A172 (cell line): ENCODE data around the gene CRKL. TPM values are rescaled to one million over a fixed set of nuclear protein-coding genes. Genes with fewer than 3 reads are reported as not detected.
"Not testable (repeated sequence)": the region's sequence is repeated elsewhere in the genome, so short reads cannot be mapped to it uniquely, and the experiment has no call there.

ENCODE experiments used
- DNase-seq: peaks from one replicate; pipeline ENCODE4 v3.0.0-alpha.2; 2015; ENCODE audit warnings: low spot score
- total RNA-seq: library from RNA; depleted of rRNA; stranded (reverse); fragments of >200 nt; shearing (Covaris generic); gene quantifications from 2 replicates; pipeline ENCODE4 v1.2.3, GENCODE V29; 2014

Gene CRKL
- total RNA-seq, 1 experiment from 2014 or later = 33.8 TPM

DNA sequence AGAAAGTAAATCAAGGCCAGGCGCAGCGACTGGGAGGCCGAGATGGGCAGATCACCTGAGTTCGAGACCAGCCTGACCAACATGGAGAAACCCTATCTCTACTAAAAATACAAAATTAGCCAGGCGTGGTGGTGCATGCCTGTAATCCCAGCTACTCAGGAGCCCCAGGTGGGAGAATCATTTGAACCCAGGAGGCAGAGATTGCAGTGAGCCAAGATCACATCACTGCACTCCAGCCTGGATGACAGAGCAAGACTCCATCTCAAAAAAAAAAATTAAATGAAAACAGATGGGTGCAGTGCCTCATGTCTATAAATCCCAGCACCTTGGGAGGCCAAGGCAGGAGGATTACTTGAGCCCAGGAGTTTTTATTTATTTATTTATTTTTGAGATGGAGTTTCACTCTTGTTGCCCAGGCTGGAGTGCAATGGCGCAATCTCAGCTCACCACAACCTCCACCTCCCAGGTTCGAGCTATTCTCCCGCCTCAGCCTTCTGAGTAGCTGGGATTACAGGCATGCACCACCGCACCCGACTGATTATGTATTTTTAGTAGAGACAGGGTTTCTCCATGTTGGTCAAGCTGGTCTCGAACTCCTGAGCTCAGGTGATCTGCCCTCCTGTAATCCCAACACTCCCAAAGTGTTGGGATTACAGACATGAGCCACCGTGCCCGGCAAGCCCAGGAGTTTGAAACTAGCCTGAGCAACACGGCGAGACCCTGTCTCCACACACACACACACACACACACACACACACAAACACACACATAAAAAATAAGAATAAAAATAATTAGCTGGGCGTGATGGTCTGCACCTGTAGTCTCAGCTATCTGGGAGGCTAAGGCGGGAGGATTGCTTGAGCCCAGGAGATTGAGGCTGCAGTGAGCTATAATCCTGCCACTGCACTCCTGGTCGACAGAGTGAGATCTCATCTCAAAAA, 15.8 kb upstream of the CRKL start:
- DNase-seq = not testable (repeated sequence)

DNA sequence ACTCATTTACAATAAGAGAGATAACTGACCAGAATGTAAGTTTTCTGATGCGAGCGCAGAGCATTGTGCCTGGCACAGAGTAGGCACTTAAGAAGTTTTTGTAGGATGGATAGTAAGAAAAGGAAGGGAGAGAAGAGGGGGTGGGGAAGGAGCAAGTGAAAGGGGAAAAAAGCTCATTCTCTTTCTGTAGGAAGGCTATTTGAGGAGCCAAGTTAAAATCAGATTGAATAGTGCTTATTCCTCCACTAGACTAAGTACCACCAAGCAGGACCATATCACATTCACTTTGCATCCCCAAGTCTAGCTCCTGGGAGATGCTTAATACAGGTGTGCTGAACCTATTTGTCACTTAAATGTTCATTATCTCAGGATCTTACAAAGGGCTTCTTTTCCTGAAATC, 14.1 kb upstream of the CRKL start:
- no peak for DNase-seq

DNA sequence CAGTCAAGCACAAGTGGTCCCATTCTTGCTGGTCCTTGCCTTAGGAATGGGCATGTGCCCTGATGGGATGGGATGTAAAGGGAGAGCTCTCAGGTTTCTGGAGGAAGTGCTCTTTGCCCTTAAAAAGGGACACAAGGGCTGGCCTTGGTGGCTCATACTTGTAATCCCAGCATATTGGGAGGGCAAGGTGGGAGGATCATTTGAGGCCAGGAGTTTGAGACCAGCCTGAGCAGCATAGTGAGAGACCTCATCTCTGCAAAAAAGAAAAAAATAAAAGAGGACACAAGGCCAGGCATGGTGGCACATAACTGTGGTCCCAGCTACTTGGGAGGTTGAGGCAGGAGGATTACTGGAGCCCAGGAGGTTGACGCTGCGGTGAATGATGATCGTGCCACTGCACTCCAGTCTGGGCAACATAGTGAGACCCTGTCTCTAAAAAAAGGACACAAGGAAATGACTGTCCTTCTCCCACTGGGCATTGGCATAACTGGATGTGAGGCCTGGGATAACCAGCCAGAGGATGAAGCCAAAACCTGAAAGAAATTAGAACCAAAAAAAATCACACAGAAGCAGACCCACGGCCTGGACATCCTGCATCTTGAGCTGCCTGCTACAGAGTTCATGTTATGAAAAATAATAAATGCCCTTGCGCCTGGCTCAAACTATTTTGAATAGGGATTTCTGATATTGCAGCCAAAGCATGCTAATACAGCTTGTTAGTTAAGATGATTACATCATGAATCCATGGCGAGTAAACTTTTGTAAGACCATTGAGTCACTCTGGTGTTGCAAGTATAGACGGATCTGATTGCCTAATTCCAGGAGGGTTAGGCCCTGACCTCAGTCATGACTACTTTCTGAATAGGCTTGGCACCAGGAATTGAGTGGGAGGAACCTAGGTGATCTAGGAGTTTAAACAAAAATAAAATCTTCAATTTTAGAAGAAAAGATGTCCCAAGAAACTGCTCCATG, 12.9 kb upstream of the CRKL start:
- DNase-seq = peak; percentile 33

DNA sequence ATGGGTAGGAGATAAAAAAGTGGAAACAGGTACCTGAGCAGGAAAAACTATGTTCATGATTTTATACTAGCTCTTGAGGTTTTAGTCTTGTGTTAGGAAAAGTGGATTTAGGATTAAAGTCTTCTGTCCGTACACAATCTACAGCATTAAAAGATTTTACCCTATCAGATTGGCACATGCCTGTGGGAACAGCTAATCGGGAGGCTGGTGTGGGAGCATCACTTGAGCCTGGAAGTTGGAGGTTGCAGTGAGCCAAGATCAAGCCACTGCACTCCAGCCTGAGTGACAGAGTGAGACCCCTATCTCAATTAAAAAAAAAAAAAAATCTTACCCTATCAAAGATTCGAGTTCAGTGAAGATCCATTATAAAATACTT, 12.2 kb upstream of the CRKL start:
- no peak for DNase-seq

DNA sequence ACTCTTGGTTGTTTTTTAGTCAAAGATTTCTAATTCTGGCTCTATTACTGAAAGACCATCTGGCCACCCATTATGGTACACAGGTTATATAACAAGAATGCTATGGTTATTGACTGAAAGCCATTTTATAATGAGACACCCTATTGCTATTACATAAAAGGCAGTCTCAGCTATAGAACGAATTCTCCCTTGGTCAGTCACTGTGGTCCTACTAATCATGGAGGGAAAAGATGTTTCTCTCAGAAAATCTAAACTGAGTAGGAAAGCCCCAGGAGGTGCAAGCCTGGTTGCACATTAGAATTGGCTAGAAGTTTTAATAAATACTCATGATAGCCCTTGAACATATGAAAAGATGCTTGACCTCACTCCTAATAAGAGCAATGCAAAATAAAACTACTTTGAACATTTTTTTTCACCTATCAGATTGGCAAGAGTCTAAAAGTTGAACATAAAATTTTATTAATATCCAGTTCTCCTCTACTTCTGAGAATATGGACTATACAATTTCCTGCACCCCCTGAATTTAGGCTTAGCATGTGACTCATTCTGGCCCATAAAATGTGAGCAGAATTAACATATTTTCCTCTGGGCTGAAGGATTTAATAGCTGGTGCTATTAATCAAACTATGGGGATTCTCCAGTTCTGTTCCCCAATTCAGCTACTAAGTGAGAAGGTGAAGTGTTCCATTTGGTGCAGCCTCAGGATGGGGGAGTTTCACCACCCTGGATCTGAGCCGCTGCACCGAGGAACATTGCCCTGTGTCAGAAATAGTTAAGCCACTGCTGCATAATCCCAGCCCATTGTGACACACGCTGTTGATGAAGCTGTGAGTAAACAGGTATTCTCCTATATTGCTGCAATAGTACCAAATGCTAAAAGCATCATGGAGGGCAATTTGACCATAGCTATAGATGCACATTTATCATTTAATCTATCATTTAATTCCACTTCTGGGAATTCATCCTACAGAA, 11.5 kb upstream of the CRKL start:
- DNase-seq = no peak

DNA sequence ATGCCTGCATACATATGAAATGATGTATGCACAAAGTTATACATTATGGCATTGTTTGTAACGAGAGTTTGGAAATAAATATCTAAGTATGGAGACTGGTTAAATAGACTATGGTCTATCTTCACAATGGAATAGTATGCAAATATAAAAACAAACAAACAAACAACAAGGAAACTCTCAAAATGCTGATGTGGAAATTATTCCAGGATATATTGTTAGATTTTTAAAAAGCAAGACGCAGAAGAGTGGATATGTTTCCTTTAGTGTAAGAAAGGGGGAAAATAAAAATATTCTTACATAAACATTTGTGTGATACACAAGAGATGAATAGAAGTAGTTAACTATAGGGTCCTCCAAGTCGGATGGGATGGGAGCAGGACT, 10.8 kb upstream of the CRKL start:
- DNase-seq = no peak

DNA sequence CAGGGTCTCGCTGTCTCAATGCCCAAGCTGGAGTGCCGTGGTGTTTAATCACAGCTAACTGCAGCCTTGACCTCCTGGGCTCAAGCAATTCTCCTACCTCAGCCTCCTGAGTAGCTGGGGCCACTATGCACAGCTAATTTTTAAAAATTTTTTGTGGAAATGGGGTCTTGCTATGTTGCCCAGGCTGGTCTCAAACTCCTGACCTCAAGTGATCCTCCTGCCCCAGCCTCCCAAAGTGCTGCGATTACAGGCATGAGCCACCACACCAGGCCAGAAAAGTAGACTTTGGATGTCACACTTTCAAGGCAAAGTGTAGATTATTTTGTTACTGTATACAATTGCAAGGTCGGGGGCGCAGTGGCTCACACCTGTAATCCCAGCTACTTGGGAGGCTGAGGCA, 8.5 kb upstream of the CRKL start:
- not testable (repeated sequence) for DNase-seq

DNA sequence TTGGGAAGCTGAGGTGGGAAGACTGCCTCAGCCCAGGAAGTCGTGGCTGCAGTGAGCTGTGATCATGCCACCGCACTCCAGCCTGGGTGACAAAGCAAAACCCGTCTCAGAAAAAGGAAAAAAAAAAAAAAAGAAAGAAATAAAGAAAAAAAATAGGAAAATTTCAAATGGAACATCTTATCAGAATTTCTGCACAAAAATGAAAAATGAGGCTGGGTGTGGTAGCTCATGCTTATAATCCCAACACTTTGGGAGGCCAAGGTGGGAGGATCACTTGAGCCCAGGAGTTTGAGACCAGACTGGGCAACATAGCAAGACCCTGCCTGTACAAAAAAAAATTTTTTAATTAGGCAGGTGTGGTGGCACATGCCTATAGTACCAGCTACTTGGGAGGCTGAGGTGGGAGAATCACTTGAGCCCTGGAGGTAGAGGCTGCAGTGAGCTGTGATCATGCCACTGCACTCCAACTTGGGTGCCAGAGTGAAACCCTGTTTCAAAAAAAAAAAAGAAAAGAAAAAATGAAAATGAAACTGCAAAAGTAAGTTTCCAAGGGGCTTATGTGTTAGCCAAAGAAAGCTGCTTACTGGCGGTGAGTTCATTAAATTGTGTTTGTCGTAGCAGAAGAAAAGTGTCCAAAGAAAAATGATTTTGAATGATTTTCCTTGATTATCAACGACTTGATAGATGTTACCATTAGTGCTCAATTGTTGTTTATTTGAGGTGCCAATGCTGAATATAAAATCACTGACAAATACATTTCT, 7.5 kb upstream of the CRKL start:
- no peak for DNase-seq

DNA sequence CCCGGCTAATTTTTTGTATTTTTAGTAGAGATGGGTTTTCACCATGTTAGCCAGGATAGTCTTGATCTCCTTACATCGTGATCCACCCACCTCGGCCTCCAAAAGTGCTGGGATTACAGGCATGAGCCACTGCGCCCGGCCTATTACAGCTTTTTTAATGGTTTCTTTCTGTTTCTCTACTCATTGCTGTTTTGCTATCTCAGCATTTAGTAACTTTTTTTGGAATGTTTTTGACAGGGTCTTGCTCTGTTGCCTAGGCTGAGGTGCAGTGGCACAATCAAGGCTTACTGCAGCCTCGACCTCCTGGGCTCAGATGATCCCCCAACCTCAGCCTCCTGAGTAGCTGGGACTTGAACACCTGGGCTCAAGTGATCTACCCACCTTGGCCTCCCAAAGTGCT, 4.7 kb upstream of the CRKL start:
- DNase-seq = no peak

DNA sequence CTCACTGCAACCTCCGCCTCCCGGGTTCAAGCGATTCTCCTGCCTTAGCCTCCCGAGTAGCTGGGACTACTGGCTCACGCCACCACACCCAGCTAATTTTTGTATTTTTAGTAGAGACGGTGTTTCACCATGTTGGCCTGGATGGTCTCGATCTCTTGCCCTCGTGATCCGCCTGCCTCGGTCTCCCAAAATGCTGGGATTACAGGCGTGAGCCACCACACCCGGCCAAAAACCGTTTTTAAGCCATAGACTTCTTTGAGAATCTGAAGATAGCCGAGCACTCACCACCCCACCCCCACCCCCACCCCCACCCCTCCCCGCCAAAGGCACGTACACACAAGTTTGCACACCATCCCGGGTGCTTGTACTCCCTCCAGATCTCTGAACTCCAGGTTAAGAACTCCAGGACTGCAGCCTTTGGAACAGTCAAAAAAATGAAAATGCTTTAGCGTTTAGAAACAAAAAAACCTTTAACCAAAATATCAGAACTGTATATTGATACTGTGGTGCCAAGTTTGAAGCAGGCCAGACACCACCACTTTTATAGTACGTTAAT, 1.5 kb downstream of the CRKL start:
- DNase-seq = no peak

DNA sequence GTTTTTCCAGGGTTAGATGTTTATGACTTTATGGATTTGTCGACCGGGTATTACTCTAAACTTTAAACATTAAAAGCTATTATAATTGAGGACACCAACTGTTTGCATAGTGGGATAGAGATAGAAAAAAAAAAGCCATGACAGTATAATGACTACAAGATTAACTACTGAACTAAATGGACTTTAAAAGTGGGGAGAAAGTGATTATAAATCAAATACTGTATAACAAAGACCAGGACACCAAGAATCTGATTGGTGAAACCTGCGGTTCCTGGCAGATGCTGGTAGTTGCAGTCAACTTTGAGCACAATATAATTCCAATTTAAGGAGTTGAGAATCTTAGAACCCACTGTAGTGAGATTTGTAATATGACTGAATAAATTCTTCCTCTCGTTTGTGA, 2.5 kb downstream of the CRKL start:
- DNase-seq = peak; percentile 1

DNA sequence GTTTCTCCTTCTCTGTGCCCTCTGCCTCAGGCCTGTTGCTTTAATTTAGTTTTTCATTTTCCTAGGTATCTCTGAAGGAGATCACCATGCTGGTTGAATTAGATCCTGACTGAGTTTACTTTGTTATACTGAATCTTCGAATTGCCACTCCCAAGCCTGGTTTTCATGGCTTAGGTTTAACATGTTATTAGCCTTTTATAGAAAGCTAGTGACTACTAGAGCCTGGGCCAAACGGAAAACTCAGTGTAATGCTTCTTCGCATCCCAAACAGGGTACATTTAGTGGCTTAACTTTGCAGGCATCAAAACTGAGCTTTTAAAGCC, 3.6 kb downstream of the CRKL start:
- DNase-seq = no peak

DNA sequence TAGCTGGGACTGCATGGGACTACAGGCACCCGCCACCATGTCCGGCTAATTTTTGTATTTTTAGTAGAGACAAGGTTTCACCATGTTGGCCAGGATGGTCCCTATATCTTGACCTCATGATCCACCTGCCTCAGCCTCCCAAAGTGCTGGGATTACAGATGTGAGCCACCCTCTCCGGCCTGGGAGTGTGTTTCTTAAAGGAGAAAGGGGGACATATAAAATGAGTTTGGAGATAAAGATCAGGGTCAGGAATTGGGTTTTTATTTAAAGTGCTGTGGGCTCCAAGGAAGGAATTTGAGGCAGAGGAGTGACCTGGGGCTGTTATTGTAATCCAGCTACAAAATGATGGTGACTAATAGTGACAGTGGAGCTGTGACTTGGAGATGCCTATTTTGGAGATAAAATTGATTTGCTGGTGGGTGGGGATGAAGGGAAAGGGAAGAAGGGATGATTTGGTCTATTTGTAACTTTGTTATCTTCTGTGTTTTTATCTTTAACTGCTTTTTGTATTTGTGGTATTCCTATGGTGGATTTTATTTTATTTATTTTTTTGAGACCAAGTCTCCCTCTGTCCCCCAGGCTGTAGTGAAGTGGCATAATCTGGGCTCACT, 5.0 kb downstream of the CRKL start:
- no peak for DNase-seq

DNA sequence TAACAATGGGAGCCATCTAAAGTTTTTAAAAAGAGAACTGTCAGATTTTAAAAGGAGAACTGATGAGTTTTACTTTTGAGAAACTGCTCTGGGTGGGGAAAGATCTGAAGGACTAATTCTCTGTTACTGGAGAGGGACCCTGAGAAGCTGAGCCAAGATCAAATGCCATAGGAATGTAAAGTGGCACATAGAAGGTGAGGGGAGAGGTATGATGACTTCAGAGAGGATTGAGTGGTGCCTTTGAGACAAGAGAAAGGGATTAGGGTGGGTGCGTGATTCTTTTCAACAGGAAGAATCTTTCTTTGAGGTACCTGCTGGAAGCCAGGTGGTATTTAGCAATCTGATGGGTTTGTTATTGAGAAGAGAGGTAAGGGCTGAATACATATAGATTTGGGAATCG, 9.0 kb downstream of the CRKL start:
- DNase-seq = no peak

DNA sequence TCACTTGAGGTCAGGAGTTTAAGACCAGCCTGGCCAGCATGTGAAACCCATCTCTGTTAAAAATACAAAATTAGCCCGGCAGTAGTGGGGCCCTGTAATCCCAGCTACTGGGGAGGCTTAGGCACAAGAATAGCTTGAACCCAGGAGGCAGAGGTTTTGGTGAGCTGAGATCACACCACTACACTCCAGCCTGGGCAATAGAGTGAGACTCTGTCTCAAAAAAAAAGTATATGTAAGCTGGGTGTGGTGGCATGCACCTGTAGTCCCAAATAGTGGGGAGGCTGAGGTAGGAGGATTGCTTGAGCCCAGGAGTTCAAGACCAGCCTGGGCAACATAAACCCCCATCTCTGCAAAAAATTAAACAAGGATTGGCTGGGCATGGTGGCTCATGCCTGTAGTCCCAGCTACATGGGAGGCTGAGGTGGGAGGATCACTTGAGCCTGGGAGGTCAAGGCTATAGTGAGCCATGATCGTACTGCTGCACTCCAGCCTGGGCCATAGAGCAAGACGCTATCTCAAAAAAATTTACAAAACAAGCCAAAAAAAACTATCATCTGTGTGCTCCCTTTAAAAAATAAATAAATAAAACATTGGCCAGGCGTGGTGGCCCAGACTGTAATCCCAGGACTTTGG, 10.8 kb downstream of the CRKL start:
- DNase-seq = no peak

DNA sequence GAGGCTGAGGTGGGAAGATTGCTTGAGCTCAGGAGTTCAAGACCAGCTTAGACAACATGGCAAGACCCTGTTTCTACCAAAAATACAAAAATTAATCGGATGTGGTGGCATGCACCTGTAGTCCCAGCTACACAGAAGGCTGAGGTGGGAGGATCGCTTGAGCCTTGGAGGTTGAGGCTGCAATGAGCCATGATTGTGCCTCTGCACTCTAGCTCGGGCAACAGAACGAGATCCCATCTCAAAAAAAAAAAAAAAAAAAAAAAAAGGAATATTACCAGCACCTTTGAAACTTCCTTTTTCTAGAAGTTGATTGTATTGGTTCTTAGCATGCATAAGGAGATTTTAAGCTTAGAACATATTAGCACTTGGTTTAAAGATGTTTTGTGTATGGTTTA, 11.4 kb downstream of the CRKL start:
- no peak for DNase-seq

DNA sequence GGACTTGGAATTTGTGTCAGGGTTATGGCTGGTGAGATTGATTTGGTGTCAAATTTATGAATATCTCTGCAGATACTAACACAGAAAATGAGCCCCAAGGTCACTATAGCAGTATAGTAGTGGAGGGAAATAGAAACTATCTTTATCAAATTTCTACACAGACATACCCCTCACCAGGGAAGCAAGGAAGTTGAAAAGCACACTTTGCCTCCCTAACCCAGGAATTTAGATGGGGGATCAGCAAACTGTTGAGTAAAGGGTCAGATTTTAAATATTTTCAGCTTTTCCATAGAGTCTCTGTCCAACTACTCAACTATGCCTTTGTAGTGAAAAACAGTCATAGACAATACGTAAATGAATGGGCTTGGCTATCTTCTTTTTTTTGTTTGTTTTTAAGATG, 12.8 kb downstream of the CRKL start:
- DNase-seq = no peak

DNA sequence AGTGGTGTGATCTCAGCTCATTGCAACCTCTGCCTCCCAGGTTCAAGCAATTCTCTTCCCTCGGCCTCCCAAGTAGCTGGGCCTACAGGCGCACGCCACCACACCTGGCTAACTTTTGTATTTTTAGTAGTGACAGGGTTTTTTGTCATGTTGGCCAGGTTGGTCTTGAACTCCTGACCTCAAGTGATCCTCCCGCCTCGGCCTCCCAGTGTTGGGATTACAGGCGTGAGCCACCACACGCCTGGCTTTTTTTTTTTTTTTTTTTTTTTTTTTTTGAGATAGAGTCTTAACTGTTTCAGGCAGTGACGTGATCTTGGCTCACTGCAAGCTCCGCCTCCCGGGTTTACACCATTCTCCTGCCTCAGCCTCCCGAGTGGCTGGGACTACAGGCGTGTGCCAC, 13.2 kb downstream of the CRKL start:
- not testable (repeated sequence) for DNase-seq

DNA sequence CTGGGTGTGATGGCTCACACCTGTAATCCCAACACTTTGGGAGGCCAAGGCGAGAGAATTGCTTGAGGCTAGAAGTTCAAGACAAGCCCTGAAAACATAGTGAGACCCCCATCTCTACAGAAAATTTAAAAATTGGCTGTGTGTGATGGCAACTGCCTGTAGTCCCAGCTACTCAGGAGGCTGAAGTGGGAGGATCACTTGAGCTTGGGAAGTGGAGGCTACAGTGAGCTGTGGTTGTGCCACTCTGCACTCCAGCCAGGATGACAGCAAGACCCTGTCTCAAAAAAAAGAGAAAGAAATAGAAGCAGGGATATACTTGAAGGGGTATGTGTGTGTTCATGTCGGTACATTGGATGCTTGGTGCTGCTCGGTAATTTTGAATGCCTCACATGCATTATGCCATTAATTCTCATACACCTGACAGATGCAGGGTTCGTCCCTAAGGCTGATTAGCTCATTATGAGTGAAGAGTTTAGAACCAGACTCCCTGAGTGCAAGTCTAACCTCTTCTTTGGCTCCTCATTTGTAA, 14.0 kb downstream of the CRKL start:
- DNase-seq = no peak
